Activated CD8-positive, alpha-beta memory T cell treated with anti-CD3 and anti-CD28 coated beads for 4 hours (primary cell): ENCODE measurements around the gene UBXN2A.
"Not testable (repeated sequence)": the region's sequence is repeated elsewhere in the genome, so short reads cannot be mapped to it uniquely, and the experiment has no call there.

Source experiments
- DNase-seq, 2 donors: peaks; one replicate each; pipeline ENCODE4 v3.0.0-alpha.2; 2020; ENCODE audit warnings: low read depth in 2 of 2

The UBXN2A gene

GRCh38 chr2:24011250-24012104 lies 71.2 kb downstream of the UBXN2A start:
- DNase-seq, result no peak

GRCh38 chr2:24012521-24013188 lies 72.4 kb downstream of the UBXN2A start:
- no peak for DNase-seq

GRCh38 chr2:24014902-24015301 lies 74.6 kb downstream of the UBXN2A start:
- not testable (repeated sequence) for DNase-seq

- DNase-seq, result no peak
Observed at GRCh38 chr2:24015562-24016375, 75.5 kb downstream of the UBXN2A start.

- DNase-seq, result no peak
Observed at GRCh38 chr2:24016376-24016761, 76.1 kb downstream of the UBXN2A start.

GRCh38 chr2:24016853-24017703 lies 76.8 kb downstream of the UBXN2A start:
- DNase-seq, result no peak

- DNase-seq, result no peak
Observed at GRCh38 chr2:24017711-24018110, 77.4 kb downstream of the UBXN2A start.

GRCh38 chr2:24018241-24018640 lies 78.0 kb downstream of the UBXN2A start:
- no peak for DNase-seq

GRCh38 chr2:24019729-24020128 lies 79.5 kb downstream of the UBXN2A start:
- no peak for DNase-seq

GRCh38 chr2:24020244-24020643 lies 80.0 kb downstream of the UBXN2A start:
- DNase-seq, result no peak

GRCh38 chr2:24021122-24021998 lies 81.1 kb downstream of the UBXN2A start:
- no peak for DNase-seq

GRCh38 chr2:24022324-24022974 lies 82.2 kb downstream of the UBXN2A start:
- no peak for DNase-seq

GRCh38 chr2:24022975-24023575 lies 82.8 kb downstream of the UBXN2A start:
- no peak for DNase-seq

GRCh38 chr2:24024018-24024417 lies 83.8 kb downstream of the UBXN2A start:
- DNase-seq, result no peak

- DNase-seq, result no peak
Observed at GRCh38 chr2:24024996-24025663, 84.9 kb downstream of the UBXN2A start.

- no peak for DNase-seq
Observed at GRCh38 chr2:24026233-24026632, 86.0 kb downstream of the UBXN2A start.

GRCh38 chr2:24038786-24039499 lies 98.7 kb downstream of the UBXN2A start:
- no peak for DNase-seq

- DNase-seq, result no peak
Observed at GRCh38 chr2:24040511-24040910, 100.2 kb downstream of the UBXN2A start.
